Measurements from ENCODE around the gene INSL6. TPM values are rescaled to one million over a fixed set of nuclear protein-coding genes. Genes with fewer than 3 reads are reported as not detected.
"Not testable (repeated sequence)": the region's sequence is repeated elsewhere in the genome, so short reads cannot be mapped to it uniquely, and the experiment has no call there.

Gene INSL6
- total RNA-seq, 1 experiment from 2014 or later, result not detected

DNA sequence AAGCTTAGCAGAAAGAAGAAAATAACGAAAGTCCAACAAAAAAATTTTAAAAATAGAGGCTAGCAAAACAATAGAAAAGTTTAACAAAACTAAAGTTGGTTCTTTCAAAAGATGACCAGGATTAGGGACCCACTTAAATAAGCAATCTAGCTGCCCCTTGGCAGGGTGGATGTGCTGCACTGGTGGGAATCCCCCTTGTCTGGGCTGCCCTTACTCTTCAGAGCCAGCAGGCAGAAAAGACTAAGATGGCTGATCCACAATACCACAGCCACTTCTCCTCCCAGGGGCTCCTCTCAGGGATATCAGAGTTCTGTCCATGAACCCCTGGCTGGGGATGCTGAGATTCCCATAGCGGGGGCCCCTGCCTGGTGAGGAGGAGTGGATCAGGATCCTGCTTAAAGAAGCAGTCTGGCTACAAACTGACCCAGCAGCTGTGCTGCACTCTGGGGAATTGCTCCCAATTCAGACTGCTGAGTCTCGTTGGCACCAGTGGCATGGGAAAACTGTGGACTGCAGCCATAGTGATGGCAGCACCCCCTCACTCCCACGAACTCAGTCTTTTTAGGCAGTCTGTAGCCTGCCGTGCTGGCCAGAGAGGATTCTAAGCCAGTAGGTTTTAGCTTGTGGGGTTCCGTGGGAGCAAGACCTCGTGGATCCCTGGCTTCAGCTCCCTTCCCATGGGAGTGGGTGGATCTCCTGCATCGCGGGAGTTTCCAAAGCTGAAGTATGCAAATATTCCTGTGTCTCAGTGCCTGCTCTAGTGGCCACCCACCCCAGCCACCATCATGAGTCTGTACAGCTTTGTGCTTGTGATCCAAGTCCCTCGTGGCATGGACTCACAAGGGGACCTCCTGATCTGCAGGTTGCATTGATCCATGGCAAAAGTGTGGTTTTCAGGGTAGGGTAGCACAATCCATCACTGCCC lies 2.9 kb upstream of the INSL6 start:
- H3K4me3 Mint-ChIP-seq (ENCODE audit: unreplicated experiment), result no peak overlapping the region
- no peak for DNase-seq (ENCODE audit: unreplicated experiment)
- no peaks in the 10 kb centered on the region for H3K9me3 Mint-ChIP-seq (ENCODE audit: unreplicated experiment)
- H3K27me3 Mint-ChIP-seq (ENCODE audit: insufficient read depth, unreplicated experiment), result peaks cover 26% of the 10 kb centered on the region
- peaks cover 4% of the 10 kb centered on the region for H3K4me1 Mint-ChIP-seq (ENCODE audit: insufficient read depth, unreplicated experiment)
- intact Hi-C loops (cut with micrococcal nuclease), result loop anchor here (5.0 kb wide), 1 partner anchor 426 kb away; no protein-coding TSS in a partner anchor
- no peaks in the 10 kb centered on the region for H3K36me3 Mint-ChIP-seq (ENCODE audit: insufficient read depth, unreplicated experiment)
- no TSS peak for BruUV-seq (replicated peaks)
- CTCF ChIA-PET, result interaction anchor here (0.6 to 3.6 kb wide), 18 partner anchors 11 to 1686 kb away, joined by 3 to 21 read pairs (median 4); partner anchors contain the start of gene CD274
- no peak overlapping the region for H3K27ac Mint-ChIP-seq (ENCODE audit: low read depth, unreplicated experiment)
- POLR2A ChIA-PET, result interaction anchor here (1.3 kb wide), 1 partner anchor 249 kb away, joined by 4 read pairs; the partner anchor contains the start of gene PLGRKT
- TF ChIP-seq, protein P1, sequence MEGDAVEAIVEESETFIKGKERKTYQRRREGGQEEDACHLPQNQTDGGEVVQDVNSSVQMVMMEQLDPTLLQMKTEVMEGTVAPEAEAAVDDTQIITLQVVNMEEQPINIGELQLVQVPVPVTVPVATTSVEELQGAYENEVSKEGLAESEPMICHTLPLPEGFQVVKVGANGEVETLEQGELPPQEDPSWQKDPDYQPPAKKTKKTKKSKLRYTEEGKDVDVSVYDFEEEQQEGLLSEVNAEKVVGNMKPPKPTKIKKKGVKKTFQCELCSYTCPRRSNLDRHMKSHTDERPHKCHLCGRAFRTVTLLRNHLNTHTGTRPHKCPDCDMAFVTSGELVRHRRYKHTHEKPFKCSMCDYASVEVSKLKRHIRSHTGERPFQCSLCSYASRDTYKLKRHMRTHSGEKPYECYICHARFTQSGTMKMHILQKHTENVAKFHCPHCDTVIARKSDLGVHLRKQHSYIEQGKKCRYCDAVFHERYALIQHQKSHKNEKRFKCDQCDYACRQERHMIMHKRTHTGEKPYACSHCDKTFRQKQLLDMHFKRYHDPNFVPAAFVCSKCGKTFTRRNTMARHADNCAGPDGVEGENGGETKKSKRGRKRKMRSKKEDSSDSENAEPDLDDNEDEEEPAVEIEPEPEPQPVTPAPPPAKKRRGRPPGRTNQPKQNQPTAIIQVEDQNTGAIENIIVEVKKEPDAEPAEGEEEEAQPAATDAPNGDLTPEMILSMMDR (IDR thresholded peaks at IDR 0.05; ENCODE audit: unreplicated experiment), result no peak

DNA sequence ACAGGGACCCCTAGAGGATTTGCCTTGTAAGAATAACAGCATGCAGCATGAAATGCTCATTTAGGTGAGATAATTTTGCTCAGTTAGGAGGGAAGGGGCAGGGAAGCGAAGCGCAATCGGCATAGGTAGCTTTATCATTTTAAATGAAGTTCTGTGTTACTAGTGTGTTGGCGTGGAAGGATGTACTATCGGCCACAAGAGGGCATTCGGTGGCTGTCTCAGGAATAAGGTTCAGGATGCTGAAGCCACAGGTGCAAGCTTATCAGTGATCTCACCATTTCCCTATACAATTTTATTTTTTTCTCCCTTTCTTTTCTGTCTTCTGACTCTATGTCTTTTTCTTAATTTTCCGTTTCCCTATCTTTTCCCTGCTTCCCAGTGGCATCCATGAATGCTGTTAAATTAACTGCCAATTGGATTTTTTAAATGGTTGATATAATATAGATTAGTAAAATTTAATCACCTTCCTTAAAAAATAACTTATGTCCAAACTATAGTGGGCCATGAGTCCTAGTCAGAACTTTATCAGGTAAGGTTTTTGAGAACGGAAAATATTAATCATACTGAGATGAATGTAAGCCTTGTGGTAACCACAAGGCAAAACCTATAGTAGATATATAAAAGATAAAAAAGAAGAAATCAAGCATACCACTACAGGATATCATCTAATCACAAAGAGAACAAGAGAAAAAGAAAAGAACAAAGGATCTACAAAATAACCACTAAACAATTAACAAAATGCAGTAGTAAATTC lies 1.2 kb upstream of the INSL6 start:
- H3K27me3 Mint-ChIP-seq (ENCODE audit: insufficient read depth, unreplicated experiment), result peaks cover 26% of the 10 kb centered on the region
- BruUV-seq (replicated peaks), result no TSS peak

DNA sequence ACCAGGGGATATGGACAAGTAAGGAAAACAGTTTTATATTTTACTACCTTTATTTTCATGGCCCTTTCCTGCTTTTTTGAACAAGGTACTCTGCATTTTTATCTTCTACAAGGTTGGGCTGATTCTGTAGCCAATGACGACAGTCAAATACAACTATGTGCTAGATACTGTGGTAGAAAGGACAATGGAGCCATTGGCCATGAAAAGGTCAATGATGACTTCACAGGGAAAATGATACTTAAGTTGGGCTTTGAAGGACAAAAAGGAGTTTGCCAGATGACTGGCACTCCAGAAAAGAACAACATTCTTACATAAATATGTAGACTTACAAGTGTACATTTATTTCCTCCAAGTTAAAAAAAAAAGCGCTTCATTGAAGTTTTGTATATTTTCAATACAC lies 663 bp downstream of the INSL6 start:
- DNase-seq (ENCODE audit: unreplicated experiment), result no peak
- ChIA-PET CTCF (interaction anchor here (0.6 to 3.6 kb wide), 14 partner anchors 10 to 515 kb away, joined by 3 to 25 read pairs (median 6); partner anchors contain the start of gene PLGRKT), POLR2A (no interaction called here)
- BruUV-seq (replicated peaks), result no TSS peak
- Mint-ChIP-seq H3K36me3 (ENCODE audit: insufficient read depth, unreplicated experiment) (no peaks in the 10 kb centered on the region), H3K27ac (ENCODE audit: low read depth, unreplicated experiment) (no peak overlapping the region), H3K4me1 (ENCODE audit: insufficient read depth, unreplicated experiment) (peaks cover 4% of the 10 kb centered on the region), H3K9me3 (ENCODE audit: unreplicated experiment) (no peaks in the 10 kb centered on the region), H3K27me3 (ENCODE audit: insufficient read depth, unreplicated experiment) (peaks cover 23% of the 10 kb centered on the region), H3K4me3 (ENCODE audit: unreplicated experiment) (no peak overlapping the region)
- TF ChIP-seq, protein P1 (IDR thresholded peaks at IDR 0.05; ENCODE audit: unreplicated experiment), result no peak
- intact Hi-C loops (cut with micrococcal nuclease), result loop anchor here (5.0 kb wide), 1 partner anchor 422 kb away; no protein-coding TSS in a partner anchor

More for the DNA sequence above, 1.2 kb upstream of the INSL6 start:
- TF ChIP-seq, protein P1 (IDR thresholded peaks at IDR 0.05; ENCODE audit: unreplicated experiment), result peak; percentile 88
- Mint-ChIP-seq H3K36me3 (ENCODE audit: insufficient read depth, unreplicated experiment) (no peaks in the 10 kb centered on the region), H3K27ac (ENCODE audit: low read depth, unreplicated experiment) (no peak overlapping the region), H3K9me3 (ENCODE audit: unreplicated experiment) (no peaks in the 10 kb centered on the region), H3K4me3 (ENCODE audit: unreplicated experiment) (no peak overlapping the region), H3K4me1 (ENCODE audit: insufficient read depth, unreplicated experiment) (peaks cover 4% of the 10 kb centered on the region)
- DNase-seq (ENCODE audit: unreplicated experiment), result peak; percentile 75
- CTCF ChIA-PET, result interaction anchor here (0.5 to 3.6 kb wide), 47 partner anchors 9 to 1488 kb away, joined by 3 to 25 read pairs (median 4); partner anchors contain the start of genes CD274, PDCD1LG2 and PLGRKT
- POLR2A ChIA-PET, result interaction anchor here (1.0 kb wide), 1 partner anchor 263 kb away, joined by 4 read pairs; no protein-coding TSS in a partner anchor
- intact Hi-C loops (cut with micrococcal nuclease), result loop anchor here (1.0 to 5.0 kb wide), 5 partner anchors 82 to 424 kb away; no protein-coding TSS in a partner anchor

DNA sequence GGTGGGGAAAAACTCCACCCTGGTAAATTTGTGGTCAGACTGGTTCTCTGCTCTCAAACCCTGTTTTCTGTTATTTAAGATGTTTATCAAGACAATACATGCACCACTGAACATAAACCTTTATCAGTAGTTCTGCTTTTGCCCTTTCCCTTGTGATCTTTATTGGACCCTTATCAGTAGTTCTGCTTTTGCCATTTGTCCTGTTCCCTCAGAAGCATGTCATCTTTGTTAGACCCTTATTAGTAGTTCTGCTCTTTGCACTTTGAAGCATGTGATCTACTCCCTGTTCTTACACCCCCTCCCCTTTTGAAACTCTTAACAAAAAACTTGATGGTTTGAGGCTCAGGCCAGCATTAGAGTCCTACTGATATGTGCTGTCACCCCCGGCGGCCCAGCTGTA lies 4.8 kb downstream of the INSL6 start:
- POLR2A ChIA-PET; DNase-seq (ENCODE audit: unreplicated experiment); H3K4me3 Mint-ChIP-seq (ENCODE audit: unreplicated experiment); H3K36me3 Mint-ChIP-seq (ENCODE audit: insufficient read depth, unreplicated experiment); H3K9me3 Mint-ChIP-seq (ENCODE audit: unreplicated experiment); H3K27me3 Mint-ChIP-seq (ENCODE audit: insufficient read depth, unreplicated experiment); H3K4me1 Mint-ChIP-seq (ENCODE audit: insufficient read depth, unreplicated experiment); CTCF ChIA-PET; H3K27ac Mint-ChIP-seq (ENCODE audit: low read depth, unreplicated experiment); BruUV-seq (replicated peaks); intact Hi-C loops (cut with micrococcal nuclease): not testable (repeated sequence)

All from MCF 10A (cell line).